ENCODE data around the gene TXNIP. TPM values are rescaled to one million over a fixed set of nuclear protein-coding genes. Genes with fewer than 3 reads are reported as not detected.
A peak's percentile ranks its signal among the peaks of the same experiment; 100 is the strongest.

TXNIP gene
- total and polyA plus RNA-seq, 2 experiments from 2014 or later, result 22.8 to 29.1 TPM

- Mint-ChIP-seq H3K4me1 (peaks cover 23% of the 10 kb centered on the region), H3K27ac (no peak overlapping the region), H3K36me3 (ENCODE audit: low read depth) (no peaks in the 10 kb centered on the region), H3K9me3 (no peaks in the 10 kb centered on the region), H3K27me3 (ENCODE audit: insufficient read depth, low read depth, poor library complexity) (peaks cover 3% of the 10 kb centered on the region), H3K4me3 (no peak overlapping the region)
- H3F3A ChIP-seq (replicated peaks; ENCODE audit: low read depth), result no peaks in the 10 kb centered on the region
- peaks cover 12% of the 10 kb centered on the region for H3K4me1 ChIP-seq (ENCODE audit: insufficient read depth)
- no peaks in the 10 kb centered on the region for H3K9me2 ChIP-seq (ENCODE audit: insufficient read depth)
- no peak overlapping the region for H3K4me3 ChIP-seq
- H3K79me2 ChIP-seq (replicated peaks; ENCODE audit: insufficient read depth), result no peaks in the 10 kb centered on the region
- DNase-seq (ENCODE audit: low spot score) (peak; percentile 77), ATAC-seq (peak; percentile 94)
- H3K27ac ChIP-seq (ENCODE audit: low read depth), result no peak overlapping the region
- H3K4me2 ChIP-seq, result peak overlapping the region; percentile 46; the same call in 1 of the 2 replicates
- H4K20me1 ChIP-seq (replicated peaks; ENCODE audit: insufficient read depth), result no peaks in the 10 kb centered on the region
- TF ChIP-seq ZNF331 (CRISPR knock-in tag; IDR thresholded peaks at IDR 0.05; ENCODE audit: low read depth), result no peak
- no peak for TF ChIP-seq JUNB (IDR thresholded peaks at IDR 0.05; ENCODE audit: unreplicated experiment)
- no peak for TF ChIP-seq CTCF (conservative IDR thresholded peaks at IDR 0.05; ENCODE audit: low read depth in 2 of 2)
- TF ChIP-seq STAT1 (IDR thresholded peaks at IDR 0.05; ENCODE audit: unreplicated experiment), result no peak
- TF ChIP-seq ETS1 (IDR thresholded peaks at IDR 0.05), result no peak
- TF ChIP-seq EZH2phosphoT487 (IDR thresholded peaks at IDR 0.05; ENCODE audit: unreplicated experiment), result no peak
- peak; percentile 18; the same call in 1 of the 2 replicates for TF ChIP-seq ZNF462 (CRISPR knock-in tag; IDR thresholded peaks at IDR 0.05)
- no peak for TF ChIP-seq ZNF114 (CRISPR knock-in tag; IDR thresholded peaks at IDR 0.05)
- H2AFZ ChIP-seq, result no peak overlapping the region
- H3K27me3 ChIP-seq (ENCODE audit: insufficient read depth), result no peaks in the 10 kb centered on the region
- H3K36me3 ChIP-seq (ENCODE audit: insufficient read depth), result no peaks in the 10 kb centered on the region
Measured at GRCh38 chr1:145947551-145947950, 48.8 kb downstream of the TXNIP start.
